Dermis blood vessel endothelial cell (primary cell): ENCODE data around the gene RNU6-7. TPM values are rescaled to one million over a fixed set of nuclear protein-coding genes. Genes with fewer than 3 reads are reported as not detected.

Source experiments
- total RNA-seq: library from RNA; depleted of rRNA; stranded (reverse); fragments of >200 nt; gene quantifications from 2 replicates; pipeline ENCODE4 v1.2.3, GENCODE V29; 2014

RNU6-7 gene
- total RNA-seq, 1 donor from 2014 or later, result not detected

Other genes starting within 250 kb of the RNU6-7 start
- 59.9 and 92.9 TPM in 2 replicates for gene ARHGAP5, start 124.7 kb upstream of the RNU6-7 start, total RNA-seq
- gene RNU6-8, start 1.2 kb downstream of the RNU6-7 start, total RNA-seq, result not detected in 2 replicates
- 0.51 and 0.79 TPM in 2 replicates for gene AKAP6, start 127.3 kb downstream of the RNU6-7 start, total RNA-seq